HepG2 (cell line): ENCODE results near the gene MTA3.
"Not testable (repeated sequence)": the region's sequence is repeated elsewhere in the genome, so short reads cannot be mapped to it uniquely, and the experiment has no call there.

Source experiments
- SMC3 ChIP-seq: IDR thresholded peaks from 2 replicates; pipeline ENCODE4 v1.6.1; 2011; ENCODE audit warnings: low read length, improper control_type of control experiment
- TF ChIP-seq, protein P1 (sequence below): sonication (generic); formaldehyde crosslinking; IDR thresholded peaks from 2 replicates; pipeline ENCODE4 v1.5.0; 2020; ENCODE audit warnings: mild to moderate bottlenecking, missing genetic modification reagents, moderate library complexity

- TF ChIP-seq, protein P1, sequence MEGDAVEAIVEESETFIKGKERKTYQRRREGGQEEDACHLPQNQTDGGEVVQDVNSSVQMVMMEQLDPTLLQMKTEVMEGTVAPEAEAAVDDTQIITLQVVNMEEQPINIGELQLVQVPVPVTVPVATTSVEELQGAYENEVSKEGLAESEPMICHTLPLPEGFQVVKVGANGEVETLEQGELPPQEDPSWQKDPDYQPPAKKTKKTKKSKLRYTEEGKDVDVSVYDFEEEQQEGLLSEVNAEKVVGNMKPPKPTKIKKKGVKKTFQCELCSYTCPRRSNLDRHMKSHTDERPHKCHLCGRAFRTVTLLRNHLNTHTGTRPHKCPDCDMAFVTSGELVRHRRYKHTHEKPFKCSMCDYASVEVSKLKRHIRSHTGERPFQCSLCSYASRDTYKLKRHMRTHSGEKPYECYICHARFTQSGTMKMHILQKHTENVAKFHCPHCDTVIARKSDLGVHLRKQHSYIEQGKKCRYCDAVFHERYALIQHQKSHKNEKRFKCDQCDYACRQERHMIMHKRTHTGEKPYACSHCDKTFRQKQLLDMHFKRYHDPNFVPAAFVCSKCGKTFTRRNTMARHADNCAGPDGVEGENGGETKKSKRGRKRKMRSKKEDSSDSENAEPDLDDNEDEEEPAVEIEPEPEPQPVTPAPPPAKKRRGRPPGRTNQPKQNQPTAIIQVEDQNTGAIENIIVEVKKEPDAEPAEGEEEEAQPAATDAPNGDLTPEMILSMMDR: not testable (repeated sequence)
- TF ChIP-seq SMC3: not testable (repeated sequence)
These were observed 16.2 kb downstream of the MTA3 start for GRCh38 chr2:42584628-42585027.
